Stomach (tissue), 4 donors: ENCODE measurements around the gene DCST2.

Source experiments
- CTCF ChIP-seq, 7 experiments: fragments of 450-650 bp in 4 of 7; fragments of 200-600 bp in 3 of 7; sonication (generic) in 3 of 7; IDR thresholded peaks; one replicate each; pipeline ENCODE4 v1.5.1; 2016 to 2019; ENCODE audit warnings: antibody characterized with exemption in 7 of 7, control low read depth in 2 of 7, mild to moderate bottlenecking in 1 of 7
- POLR2A ChIP-seq, 4 donors: fragments of 450-650 bp; IDR thresholded peaks; one replicate each; pipeline ENCODE4 v1.6.1; 2016; ENCODE audit warnings: antibody characterized with exemption in 4 of 4, control low read depth in 2 of 4, mild to moderate bottlenecking in 1 of 4, moderate library complexity in 1 of 4

GRCh38 chr1:155037043-155037442 is 3.5 kb upstream of the DCST2 start:
- TF ChIP-seq POLR2A (IDR thresholded peaks at IDR 0.05) (no peak), CTCF (IDR thresholded peaks at IDR 0.05) (no peak)
